MM.1S (cell line): ENCODE data around the gene FEM1C.

ENCODE experiments used
- CTCF ChIP-seq: fragments of 300-600 bp; sonication (generic); IDR thresholded peaks from 2 replicates; pipeline ENCODE4 v1.5.1; 2016; ENCODE audit warnings: antibody characterized with exemption, low read length, mixed read lengths
- EZH2 ChIP-seq: fragments of 300-600 bp; sonication (generic); optimal IDR thresholded peaks from 2 replicates; pipeline ENCODE3; 2017; ENCODE audit warnings: low read depth, mild to moderate bottlenecking, antibody characterized with exemption, low read length, mixed read lengths

- TF ChIP-seq EZH2 = no peak
- TF ChIP-seq CTCF = no peak
Observed at GRCh38 chr5:115535479-115536035, 9.0 kb downstream of the FEM1C start.
